ENCODE results near the gene BTBD7.
A peak's percentile ranks its signal among the peaks of the same experiment; 100 is the strongest.
"Not testable (repeated sequence)": the region's sequence is repeated elsewhere in the genome, so short reads cannot be mapped to it uniquely, and the experiment has no call there.

Gene BTBD7

GRCh38 chr14:93239869-93240677, 92.8 kb downstream of the BTBD7 start:
- no peak for DNase-seq

- DNase-seq = peak; percentile 10
These were observed 98.0 kb downstream of the BTBD7 start for GRCh38 chr14:93234798-93235197.

GRCh38 chr14:93233078-93233477, 99.8 kb downstream of the BTBD7 start:
- not testable (repeated sequence) for DNase-seq

GRCh38 chr14:93232159-93232558, 100.7 kb downstream of the BTBD7 start:
- no peak for DNase-seq

- peak; percentile 70 for DNase-seq
These were observed 101.5 kb downstream of the BTBD7 start for GRCh38 chr14:93231129-93231979.

- no peak for DNase-seq
These were observed 102.3 kb downstream of the BTBD7 start for GRCh38 chr14:93230539-93230938.

GRCh38 chr14:93228550-93228949, 104.3 kb downstream of the BTBD7 start:
- DNase-seq = no peak

GRCh38 chr14:93223565-93223964, 109.3 kb downstream of the BTBD7 start:
- no peak for DNase-seq

GRCh38 chr14:93220509-93220908, 112.3 kb downstream of the BTBD7 start:
- no peak for DNase-seq

- DNase-seq = peak; percentile 22
These were observed 113.6 kb downstream of the BTBD7 start for GRCh38 chr14:93219103-93219726.

- no peak for DNase-seq
These were observed 118.2 kb downstream of the BTBD7 start for GRCh38 chr14:93214598-93214997.

GRCh38 chr14:93212432-93212831, 120.4 kb downstream of the BTBD7 start:
- no peak for DNase-seq

- no peak for DNase-seq
These were observed 125.1 kb downstream of the BTBD7 start for GRCh38 chr14:93207468-93208308.

GRCh38 chr14:93206793-93207467, 125.9 kb downstream of the BTBD7 start, which contains the start of the genes GON7 and UBR7:
GON7 (minus strand) TSS chr14:93207065; CDS start chr14:93207037, 28 bp downstream.
UBR7 (plus strand) TSS chr14:93207256; CDS start chr14:93207292, 36 bp downstream.
- DNase-seq = peak; percentile 92

- DNase-seq = no peak
These were observed 131.6 kb downstream of the BTBD7 start for GRCh38 chr14:93201155-93201704.

GRCh38 chr14:93200553-93200952, 132.3 kb downstream of the BTBD7 start:
- no peak for DNase-seq

- no peak for DNase-seq
These were observed 133.8 kb downstream of the BTBD7 start for GRCh38 chr14:93199031-93199430.

- no peak for DNase-seq
These were observed 137.4 kb downstream of the BTBD7 start for GRCh38 chr14:93195316-93195999.

Data from NCI-H2227 treated with DMSO at 0.1 percent for 48 hours (cell line).